ENCODE results near the gene CEBPB.
"Not testable (repeated sequence)": the region's sequence is repeated elsewhere in the genome, so short reads cannot be mapped to it uniquely, and the experiment has no call there.

- TF ChIP-seq POLR2A (IDR thresholded peaks at IDR 0.05; ENCODE audit: low read depth); CTCF (IDR thresholded peaks at IDR 0.05): not testable (repeated sequence)
These were observed 18.2 kb downstream of the CEBPB start for GRCh38 chr20:50208815-50209214.

Data from esophagus muscularis mucosa (tissue), 3 donors.